OCI-LY1 (cell line): ENCODE measurements around the gene SLC19A1.

Experiments used
- EZH2 ChIP-seq: fragments of 200-600 bp; sonication (generic), shearing (Covaris generic); IDR thresholded peaks from 2 replicates; pipeline ENCODE4 v1.8.0; 2017; ENCODE audit warnings: borderline replicate concordance, mixed run types, mild to moderate bottlenecking, antibody characterized with exemption, low read length, moderate library complexity, mixed read lengths
- TF ChIP-seq, protein P1 (sequence below): fragments of 200-600 bp; sonication (generic), shearing (Covaris generic); IDR thresholded peaks from 2 replicates; pipeline ENCODE4 v1.5.1; 2017; ENCODE audit warnings: mild to moderate bottlenecking, antibody characterized with exemption, low read length, moderate library complexity, mixed read lengths

- TF ChIP-seq, protein P1, sequence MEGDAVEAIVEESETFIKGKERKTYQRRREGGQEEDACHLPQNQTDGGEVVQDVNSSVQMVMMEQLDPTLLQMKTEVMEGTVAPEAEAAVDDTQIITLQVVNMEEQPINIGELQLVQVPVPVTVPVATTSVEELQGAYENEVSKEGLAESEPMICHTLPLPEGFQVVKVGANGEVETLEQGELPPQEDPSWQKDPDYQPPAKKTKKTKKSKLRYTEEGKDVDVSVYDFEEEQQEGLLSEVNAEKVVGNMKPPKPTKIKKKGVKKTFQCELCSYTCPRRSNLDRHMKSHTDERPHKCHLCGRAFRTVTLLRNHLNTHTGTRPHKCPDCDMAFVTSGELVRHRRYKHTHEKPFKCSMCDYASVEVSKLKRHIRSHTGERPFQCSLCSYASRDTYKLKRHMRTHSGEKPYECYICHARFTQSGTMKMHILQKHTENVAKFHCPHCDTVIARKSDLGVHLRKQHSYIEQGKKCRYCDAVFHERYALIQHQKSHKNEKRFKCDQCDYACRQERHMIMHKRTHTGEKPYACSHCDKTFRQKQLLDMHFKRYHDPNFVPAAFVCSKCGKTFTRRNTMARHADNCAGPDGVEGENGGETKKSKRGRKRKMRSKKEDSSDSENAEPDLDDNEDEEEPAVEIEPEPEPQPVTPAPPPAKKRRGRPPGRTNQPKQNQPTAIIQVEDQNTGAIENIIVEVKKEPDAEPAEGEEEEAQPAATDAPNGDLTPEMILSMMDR = no peak
- no peak for TF ChIP-seq EZH2
Observed at GRCh38 chr21:45498646-45499000, 43.6 kb downstream of the SLC19A1 start.
